Natural killer cell (primary cell): Measurements from ENCODE around the gene KCNB1. TPM values are rescaled to one million over a fixed set of nuclear protein-coding genes. Genes with fewer than 3 reads are reported as not detected.

ENCODE experiments used
- ATAC-seq, 3 donors: fragments of 150-1000 bp in 2 of 3; fragments of 200-7000 bp in 1 of 3; cut with Tn5 transposase; 1 replicate in 1 of 3; 2 replicates in 2 of 3; pipeline ENCODE4 v1.10.0; 2021; ENCODE audit warnings: mild to moderate bottlenecking in 2 of 3, moderate library complexity in 2 of 3
- DNase-seq, 2 donors: peaks; one replicate each; pipeline versions ENCODE4 v3.0.0 to v3.0.0-alpha.2; 2013 to 2021; ENCODE audit warnings: mixed read lengths in 1 of 2
- H3K27ac ChIP-seq: one replicate; pipeline ENCODE4 v1.5.1; 2013; ENCODE audit warnings: mild to moderate bottlenecking, low read length
- H3K27me3 ChIP-seq: one replicate; pipeline ENCODE4 v1.6.1; 2013; ENCODE audit warnings: low read length; ENCODE audit not compliant: control insufficient read depth, insufficient read depth
- H3K36me3 ChIP-seq: one replicate; pipeline ENCODE4 v1.6.1; 2013; ENCODE audit warnings: low read length; ENCODE audit not compliant: control insufficient read depth, insufficient read depth
- H3K4me1 ChIP-seq: one replicate; pipeline ENCODE4 v1.6.1; 2013; ENCODE audit warnings: low read length; ENCODE audit not compliant: control insufficient read depth, insufficient read depth
- H3K4me3 ChIP-seq: one replicate; pipeline ENCODE4 v1.5.1; 2013; ENCODE audit warnings: low read length
- H3K9me3 ChIP-seq: one replicate; pipeline ENCODE4 v1.6.1; 2013; ENCODE audit warnings: low read length; ENCODE audit not compliant: control insufficient read depth, insufficient read depth
- H3K27ac Mint-ChIP-seq, 2 donors: one replicate each; pipeline ENCODE4 v1.8.0; 2022; ENCODE audit warnings: mild to moderate bottlenecking in 2 of 2, mixed read lengths in 2 of 2, moderate library complexity in 1 of 2
- H3K27me3 Mint-ChIP-seq, 2 donors: one replicate each; pipeline ENCODE4 v1.8.0; 2022; ENCODE audit warnings: low read depth in 2 of 2, mixed read lengths in 2 of 2
- H3K36me3 Mint-ChIP-seq: one replicate; pipeline ENCODE4 v1.8.0; 2022; ENCODE audit warnings: mixed read lengths
- H3K4me1 Mint-ChIP-seq, 2 donors: one replicate each; pipeline ENCODE4 v1.8.0; 2022; ENCODE audit warnings: mixed read lengths in 2 of 2
- H3K4me3 Mint-ChIP-seq: one replicate; pipeline ENCODE4 v1.8.0; 2022; ENCODE audit warnings: mild to moderate bottlenecking, moderate library complexity, mixed read lengths
- H3K9me3 Mint-ChIP-seq, 2 donors: one replicate each; pipeline ENCODE4 v1.8.0; 2022; ENCODE audit warnings: mixed read lengths in 2 of 2
- WGBS: methylation state at CpG from one replicate; pipeline ENCODE4 v1.1.7; 2013; ENCODE audit warnings: missing lambda C conversion rate; ENCODE audit not compliant: insufficient coverage; 5-methylcytosine and 5-hydroxymethylcytosine counted together
- intact Hi-C: fragments of 100-400 bp; cut with micrococcal nuclease; formaldehyde crosslinking; loops from one replicate; pipeline ENCODE4 v1.14.2; 2022
- total RNA-seq, 4 donors: library from RNA; stranded (reverse); fragments of 120-200 nt in 1 of 4; gene quantifications; one replicate each; pipeline versions ENCODE4 v1.2.3 to v1.2.4, GENCODE V29; 2013 to 2022
- TF ChIP-seq, protein P1 (sequence below): fragments of 200-600 bp; IDR thresholded peaks from one replicate; pipeline ENCODE4 v1.8.0; 2022; ENCODE audit warnings: antibody characterized with exemption

KCNB1 gene
- total RNA-seq, 3 donors from 2014 or later (not counting 1 experiment from before 2014, with no cell fraction given): 0.09 TPM; not detected in 2

DNA sequence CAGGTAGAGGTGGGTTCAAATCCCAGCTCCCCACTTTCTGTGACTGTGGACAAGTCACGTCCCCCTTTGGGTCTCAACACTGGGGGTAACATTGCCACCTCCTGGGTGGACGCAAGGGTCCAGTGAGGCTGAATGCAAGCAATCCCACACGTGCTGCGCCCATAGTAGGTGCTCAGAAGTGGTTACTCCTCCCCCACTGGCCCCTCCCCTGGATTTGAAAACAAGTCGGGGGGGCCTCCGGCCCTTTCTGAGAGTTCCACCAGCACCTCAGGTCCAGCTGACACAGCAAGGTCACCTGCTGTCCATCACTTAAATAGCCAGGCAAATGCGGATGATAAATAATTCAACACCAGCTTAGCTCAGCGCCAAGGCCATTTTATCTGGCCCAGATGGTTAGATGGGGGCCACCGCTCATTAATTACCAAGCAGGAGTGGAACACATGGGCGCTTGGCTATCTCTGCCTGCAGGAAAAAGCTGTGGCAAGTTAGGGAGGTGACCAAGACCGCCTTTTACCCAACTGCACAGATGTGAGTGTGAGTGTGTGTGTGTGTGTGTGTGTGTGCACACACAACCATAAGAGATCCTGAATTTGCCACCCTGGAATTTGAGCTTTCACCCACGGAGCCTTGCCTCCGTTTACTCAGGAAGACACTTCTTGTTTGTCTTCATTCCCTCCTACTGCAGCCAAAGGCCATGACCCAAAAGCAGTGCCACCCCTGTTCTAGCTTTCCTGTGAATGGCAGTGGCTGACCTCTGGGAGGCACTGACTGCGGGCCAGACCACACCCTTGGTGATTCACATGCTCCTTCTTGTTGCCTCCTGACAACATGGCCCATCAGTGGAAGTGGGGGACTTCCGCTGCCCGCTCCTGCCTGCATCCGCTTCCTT lies 34.7 kb upstream of the KCNB1 start:
- TF ChIP-seq, protein P1, sequence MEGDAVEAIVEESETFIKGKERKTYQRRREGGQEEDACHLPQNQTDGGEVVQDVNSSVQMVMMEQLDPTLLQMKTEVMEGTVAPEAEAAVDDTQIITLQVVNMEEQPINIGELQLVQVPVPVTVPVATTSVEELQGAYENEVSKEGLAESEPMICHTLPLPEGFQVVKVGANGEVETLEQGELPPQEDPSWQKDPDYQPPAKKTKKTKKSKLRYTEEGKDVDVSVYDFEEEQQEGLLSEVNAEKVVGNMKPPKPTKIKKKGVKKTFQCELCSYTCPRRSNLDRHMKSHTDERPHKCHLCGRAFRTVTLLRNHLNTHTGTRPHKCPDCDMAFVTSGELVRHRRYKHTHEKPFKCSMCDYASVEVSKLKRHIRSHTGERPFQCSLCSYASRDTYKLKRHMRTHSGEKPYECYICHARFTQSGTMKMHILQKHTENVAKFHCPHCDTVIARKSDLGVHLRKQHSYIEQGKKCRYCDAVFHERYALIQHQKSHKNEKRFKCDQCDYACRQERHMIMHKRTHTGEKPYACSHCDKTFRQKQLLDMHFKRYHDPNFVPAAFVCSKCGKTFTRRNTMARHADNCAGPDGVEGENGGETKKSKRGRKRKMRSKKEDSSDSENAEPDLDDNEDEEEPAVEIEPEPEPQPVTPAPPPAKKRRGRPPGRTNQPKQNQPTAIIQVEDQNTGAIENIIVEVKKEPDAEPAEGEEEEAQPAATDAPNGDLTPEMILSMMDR: no peak
- Histone ChIP-seq H3K27ac (no peak overlapping the region), H3K9me3 (no peaks in the 10 kb centered on the region), H3K4me1 (peaks cover 18% of the 10 kb centered on the region), H3K27me3 (peaks cover 3% of the 10 kb centered on the region), H3K36me3 (no peaks in the 10 kb centered on the region), H3K4me3 (no peak overlapping the region)
- 85% methylated on average over 17 of the region's 17 CpGs for WGBS
- Mint-ChIP-seq H3K36me3 (no peaks in the 10 kb centered on the region), H3K9me3 (no peaks in the 10 kb centered on the region), H3K4me1 (peaks cover 30 to 31% of the 10 kb centered on the region in 2 donors), H3K27ac (no peak overlapping the region), H3K4me3 (no peak overlapping the region), H3K27me3 (peaks cover 30 to 48% of the 10 kb centered on the region in 2 donors)
- no peak for DNase-seq
- no peak for ATAC-seq
- intact Hi-C loops: no loop called here

- Mint-ChIP-seq H3K27ac (no peak overlapping the region), H3K4me3 (no peak overlapping the region), H3K4me1 (peaks cover 30 to 31% of the 10 kb centered on the region in 2 donors), H3K9me3 (no peaks in the 10 kb centered on the region), H3K36me3 (no peaks in the 10 kb centered on the region), H3K27me3 (peaks cover 27 to 32% of the 10 kb centered on the region in 2 donors)
- 70% methylated on average over 3 of the region's 3 CpGs for WGBS
- H3K27ac ChIP-seq: no peak overlapping the region
- H3K27me3 ChIP-seq: peaks cover 3% of the 10 kb centered on the region
- H3K4me3 ChIP-seq: no peak overlapping the region
- DNase-seq: no peak
- peaks cover 18% of the 10 kb centered on the region for H3K4me1 ChIP-seq
- ATAC-seq: no peak
- H3K36me3 ChIP-seq: no peaks in the 10 kb centered on the region
- intact Hi-C loops: no loop called here
- no peaks in the 10 kb centered on the region for H3K9me3 ChIP-seq
- TF ChIP-seq, protein P1: no peak
These were observed 33.1 kb upstream of the KCNB1 start for GRCh38 chr20:49515586-49515985.

DNA sequence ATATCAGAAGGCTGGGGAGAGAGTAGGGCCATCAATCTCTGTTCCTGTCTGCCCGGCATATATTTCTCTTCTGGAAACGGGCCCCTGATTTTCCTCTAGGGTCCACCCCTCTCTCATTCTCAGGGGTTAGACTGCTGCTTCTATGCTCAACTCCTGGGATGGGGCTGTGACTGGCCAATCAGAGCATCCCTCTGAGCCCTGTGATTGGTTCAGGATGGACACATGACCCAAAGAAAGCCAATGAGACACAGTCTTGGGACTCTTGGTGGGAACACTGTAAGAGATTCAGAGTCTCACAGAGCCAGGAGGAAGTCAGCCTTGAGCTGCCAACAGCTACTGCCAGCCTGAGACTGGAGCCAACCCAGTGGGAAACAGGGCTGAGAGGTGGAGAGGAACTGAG lies 31.0 kb upstream of the KCNB1 start:
- TF ChIP-seq, protein P1: no peak
- Mint-ChIP-seq H3K27ac (no peak overlapping the region), H3K27me3 (peaks cover 20 to 29% of the 10 kb centered on the region in 2 donors), H3K4me1 (peaks cover 12% of the 10 kb centered on the region in 2 donors), H3K9me3 (no peaks in the 10 kb centered on the region), H3K36me3 (no peaks in the 10 kb centered on the region), H3K4me3 (no peak overlapping the region)
- peaks cover 10% of the 10 kb centered on the region for H3K4me1 ChIP-seq
- 85% methylated on average over 2 of the region's 2 CpGs for WGBS
- intact Hi-C loops: no loop called here
- H3K27ac ChIP-seq: no peak overlapping the region
- no peak for ATAC-seq
- H3K36me3 ChIP-seq: no peaks in the 10 kb centered on the region
- no peak for DNase-seq
- H3K9me3 ChIP-seq: no peaks in the 10 kb centered on the region
- no peak overlapping the region for H3K4me3 ChIP-seq
- H3K27me3 ChIP-seq: peaks cover 3% of the 10 kb centered on the region
